ENCODE measurements around the gene CEACAM4.

The CEACAM4 gene

GRCh38 chr19:41617941-41618730 lies 8.7 kb downstream of the CEACAM4 start:
- TF ChIP-seq CTCF (IDR thresholded peaks at IDR 0.05; ENCODE audit: low read depth, low read length): no peak
- no peak for DNase-seq (ENCODE audit: extremely low read depth, low read depth)

GRCh38 chr19:41616792-41617621 lies 9.9 kb downstream of the CEACAM4 start:
- TF ChIP-seq CTCF (IDR thresholded peaks at IDR 0.05; ENCODE audit: low read depth, low read length): no peak
- no peak for DNase-seq (ENCODE audit: extremely low read depth, low read depth)

- DNase-seq (ENCODE audit: extremely low read depth, low read depth): no peak
- TF ChIP-seq CTCF (IDR thresholded peaks at IDR 0.05; ENCODE audit: low read depth, low read length): no peak
Observed at GRCh38 chr19:41615207-41615606, 11.7 kb downstream of the CEACAM4 start.

GRCh38 chr19:41612483-41612882 lies 14.4 kb downstream of the CEACAM4 start:
- DNase-seq (ENCODE audit: extremely low read depth, low read depth): no peak
- no peak for TF ChIP-seq CTCF (IDR thresholded peaks at IDR 0.05; ENCODE audit: low read depth, low read length)

GRCh38 chr19:41610789-41611188 lies 16.1 kb downstream of the CEACAM4 start:
- no peak for TF ChIP-seq CTCF (IDR thresholded peaks at IDR 0.05; ENCODE audit: low read depth, low read length)
- no peak for DNase-seq (ENCODE audit: extremely low read depth, low read depth)

GRCh38 chr19:41607668-41608067 lies 19.2 kb downstream of the CEACAM4 start:
- no peak for DNase-seq (ENCODE audit: extremely low read depth, low read depth)
- TF ChIP-seq CTCF (IDR thresholded peaks at IDR 0.05; ENCODE audit: low read depth, low read length): no peak

- DNase-seq (ENCODE audit: extremely low read depth, low read depth): no peak
- no peak for TF ChIP-seq CTCF (IDR thresholded peaks at IDR 0.05; ENCODE audit: low read depth, low read length)
Observed at GRCh38 chr19:41606215-41606837, 20.5 kb downstream of the CEACAM4 start.

Measured in AG09319 (cell line).